SK-N-SH (cell line): ENCODE results near the gene SLC40A1. TPM values are rescaled to one million over a fixed set of nuclear protein-coding genes. Genes with fewer than 3 reads are reported as not detected.

ENCODE experiments used
- CTCF ChIA-PET: fragments of 300-600, 350-600 bp; formaldehyde crosslinking; extraction: SDS; loops from one replicate; lab custom pipeline; 2021; lab: Yijun Ruan, JAX
- POLR2A ChIA-PET: fragments of 350-600 bp; sonication (Branson Sonifier 250); formaldehyde crosslinking; extraction: SDS; loops from one replicate; lab custom pipeline; 2020; ENCODE audit warnings: antibody characterized with exemption, inconsistent platforms; lab: Yijun Ruan, JAX
- DNase-seq: peaks from one replicate; pipeline ENCODE4 v3.0.0; 2012
- H2AFZ ChIP-seq: fragments of 200-600 bp; sonication (generic); 2 replicates; pipeline ENCODE4 v1.8.1; 2016; ENCODE audit warnings: antibody characterized with exemption, mild to moderate bottlenecking, low read depth
- H3F3A ChIP-seq: fragments of 200-600 bp; sonication (generic); replicated peaks from 2 replicates; pipeline ENCODE3; 2016; ENCODE audit warnings: antibody characterized with exemption, mild to moderate bottlenecking; ENCODE audit not compliant: insufficient read depth
- H3K27ac ChIP-seq, 2 experiments: fragments of 200-500 bp in 1 of 2; fragments of 200-600 bp in 1 of 2; sonication (Bioruptor generic) in 1 of 2; sonication (generic), shearing (Covaris generic) in 1 of 2; 2 replicates each; pipeline versions ENCODE4 v1.5.1 to v1.6.1; 2014 to 2016; ENCODE audit warnings: low read depth in 2 of 2, inconsistent platforms in 1 of 2, low read length in 1 of 2, mild to moderate bottlenecking in 1 of 2, mixed read lengths in 1 of 2
- H3K27me3 ChIP-seq: fragments of 200-600 bp; sonication (generic), shearing (Covaris generic); 2 replicates; pipeline ENCODE4 v1.6.1; 2016; ENCODE audit warnings: mixed run types; ENCODE audit not compliant: insufficient read depth
- H3K36me3 ChIP-seq, 2 experiments: fragments of 200-500 bp in 1 of 2; fragments of 200-600 bp in 1 of 2; sonication (Bioruptor generic) in 1 of 2; sonication (generic) in 1 of 2; replicated peaks in 1 of 2; 2 replicates each; pipeline versions ENCODE3 to v1.5.1; 2014 to 2016; ENCODE audit warnings: low read length in 1 of 2, mild to moderate bottlenecking in 1 of 2; ENCODE audit not compliant: insufficient read depth in 2 of 2, control insufficient read depth in 1 of 2
- H3K4me1 ChIP-seq, 2 experiments: fragments of 200-500 bp in 1 of 2; fragments of 200-600 bp in 1 of 2; sonication (Bioruptor generic) in 1 of 2; sonication (generic), shearing (Covaris generic) in 1 of 2; 2 replicates each; pipeline versions ENCODE4 v1.5.1 to v1.6.1; 2014 to 2016; ENCODE audit warnings: low read depth in 1 of 2, low read length in 1 of 2, mixed run types in 1 of 2; ENCODE audit not compliant: insufficient read depth in 2 of 2, control insufficient read depth in 1 of 2
- H3K4me2 ChIP-seq: fragments of 200-600 bp; sonication (generic), shearing (Covaris generic); 2 replicates; pipeline ENCODE4 v1.6.1; 2017; ENCODE audit warnings: mixed run types
- H3K4me3 ChIP-seq, 2 experiments: fragments of 200-500 bp in 1 of 2; fragments of 200-600 bp in 1 of 2; sonication (Bioruptor generic) in 1 of 2; sonication (generic), shearing (Covaris generic) in 1 of 2; 2 replicates each; pipeline versions ENCODE4 v1.5.1 to v1.8.1; 2014 to 2016; ENCODE audit warnings: low read depth in 2 of 2, inconsistent platforms in 1 of 2, low read length in 1 of 2, mild to moderate bottlenecking in 1 of 2, mixed read lengths in 1 of 2, moderate library complexity in 1 of 2
- H3K79me2 ChIP-seq: fragments of 200-600 bp; sonication (generic); 2 replicates; pipeline ENCODE4 v1.8.1; 2017; ENCODE audit warnings: mild to moderate bottlenecking; ENCODE audit not compliant: insufficient read depth
- H3K9ac ChIP-seq: fragments of 200-600 bp; sonication (generic); 2 replicates; pipeline ENCODE4 v1.6.1; 2017; ENCODE audit warnings: mixed run types
- H3K9me2 ChIP-seq: fragments of 200-600 bp; sonication (generic); 2 replicates; pipeline ENCODE4 v1.6.1; 2017; ENCODE audit warnings: mixed run types
- H3K9me3 ChIP-seq: fragments of 200-600 bp; sonication (generic); 2 replicates; pipeline ENCODE4 v1.6.1; 2017; ENCODE audit warnings: mixed run types, mild to moderate bottlenecking, moderate library complexity
- H4K20me1 ChIP-seq: fragments of 200-600 bp; sonication (generic); 2 replicates; pipeline ENCODE4 v1.6.1; 2017; ENCODE audit warnings: mild to moderate bottlenecking, mixed run types; ENCODE audit not compliant: insufficient read depth
- EP300 ChIP-seq, 2 experiments: IDR thresholded peaks; 2 replicates each; pipeline versions ENCODE4 v1.4.0 to v1.6.1; 2012; ENCODE audit warnings: borderline replicate concordance in 1 of 2, low read depth in 1 of 2, low read length in 1 of 2
- FOSL2 ChIP-seq: IDR thresholded peaks from 2 replicates; pipeline ENCODE4 v1.4.0; 2012; ENCODE audit warnings: low read depth, mild to moderate bottlenecking, moderate library complexity, borderline replicate concordance
- GABPA ChIP-seq: IDR thresholded peaks from 2 replicates; pipeline ENCODE4 v1.4.0; 2012; ENCODE audit warnings: low read depth, mild to moderate bottlenecking
- RAD21 ChIP-seq: IDR thresholded peaks from 2 replicates; pipeline ENCODE4 v1.6.1; 2012; ENCODE audit warnings: mild to moderate bottlenecking, low read length
- RFX5 ChIP-seq: IDR thresholded peaks from 2 replicates; pipeline ENCODE4 v1.6.1; 2012; ENCODE audit warnings: mild to moderate bottlenecking, improper control_type of control experiment, low read length
- RXRA ChIP-seq: IDR thresholded peaks from 2 replicates; pipeline ENCODE4 v1.4.0; 2012; ENCODE audit warnings: low read depth, mild to moderate bottlenecking, borderline replicate concordance
- USF2 ChIP-seq: fragments of 150-350 bp; IDR thresholded peaks from 2 replicates; pipeline ENCODE4 v1.6.1; 2017; ENCODE audit warnings: antibody characterized with exemption, low read length, low read depth, borderline replicate concordance
- WGBS: methylation state at CpG from one replicate; pipeline ENCODE4 v1.1.6; 2017; ENCODE audit warnings: low lambda C conversion rate; 5-methylcytosine and 5-hydroxymethylcytosine counted together
- polyA plus RNA-seq, 3 experiments: library from polyadenylated mRNA; depleted of rRNA; stranded (reverse); fragments of >200 nt; gene quantifications; 2 replicates each; pipeline ENCODE4 v1.2.3, GENCODE V29; 2012
- TF ChIP-seq, protein P1 (sequence below): IDR thresholded peaks from 2 replicates; pipeline ENCODE4 v1.4.0; 2012; ENCODE audit warnings: low read depth, borderline replicate concordance
- TF ChIP-seq, protein P2 (sequence below): fragments of 150-350 bp; IDR thresholded peaks from 2 replicates; pipeline ENCODE4 v1.6.1; 2016; ENCODE audit warnings: mild to moderate bottlenecking, low read depth, low read length

Gene SLC40A1
- polyA plus RNA-seq, 1 of the 3 experiments (the other 2 are of a cell fraction) = 1.8 TPM

DNA sequence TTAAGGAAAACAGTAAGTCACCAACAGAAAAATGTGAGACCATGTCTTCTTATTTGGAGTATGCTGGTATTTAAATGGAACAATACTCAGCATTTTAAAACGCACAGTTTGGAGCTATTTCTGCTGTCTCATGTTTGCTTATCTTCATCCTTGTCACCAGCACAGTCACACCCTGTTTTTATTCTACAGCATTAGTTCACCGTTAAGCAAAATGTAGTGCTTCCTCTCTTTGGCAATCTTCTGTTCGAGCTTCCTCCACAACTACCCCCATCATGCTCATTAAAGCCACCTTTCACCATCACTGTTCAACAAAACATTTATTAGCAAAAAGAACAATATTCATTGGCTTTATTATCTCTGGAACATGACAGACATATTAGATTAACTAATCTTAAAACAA is 64.0 kb downstream of the SLC40A1 start:
- Histone ChIP-seq H2AFZ (no peak overlapping the region), H3K9me3 (no peaks in the 10 kb centered on the region), H3K4me3 (no peak overlapping the region), H4K20me1 (no peaks in the 10 kb centered on the region), H3K27me3 (no peaks in the 10 kb centered on the region), H3K79me2 (no peaks in the 10 kb centered on the region), H3F3A (peaks cover 4% of the 10 kb centered on the region), H3K27ac (no peak overlapping the region), H3K9me2 (no peaks in the 10 kb centered on the region), H3K4me2 (no peak overlapping the region), H3K36me3 (no peaks in the 10 kb centered on the region), H3K4me1 (no peaks in the 10 kb centered on the region), H3K9ac (no peak overlapping the region)
- WGBS = 40% methylated on average over 3 of the region's 3 CpGs
- POLR2A ChIA-PET = interaction anchor here (1.2 kb wide), 1 partner anchor 1908 kb away, joined by 3 read pairs; no protein-coding TSS in a partner anchor
- no peak for TF ChIP-seq RAD21
- TF ChIP-seq, protein P1, sequence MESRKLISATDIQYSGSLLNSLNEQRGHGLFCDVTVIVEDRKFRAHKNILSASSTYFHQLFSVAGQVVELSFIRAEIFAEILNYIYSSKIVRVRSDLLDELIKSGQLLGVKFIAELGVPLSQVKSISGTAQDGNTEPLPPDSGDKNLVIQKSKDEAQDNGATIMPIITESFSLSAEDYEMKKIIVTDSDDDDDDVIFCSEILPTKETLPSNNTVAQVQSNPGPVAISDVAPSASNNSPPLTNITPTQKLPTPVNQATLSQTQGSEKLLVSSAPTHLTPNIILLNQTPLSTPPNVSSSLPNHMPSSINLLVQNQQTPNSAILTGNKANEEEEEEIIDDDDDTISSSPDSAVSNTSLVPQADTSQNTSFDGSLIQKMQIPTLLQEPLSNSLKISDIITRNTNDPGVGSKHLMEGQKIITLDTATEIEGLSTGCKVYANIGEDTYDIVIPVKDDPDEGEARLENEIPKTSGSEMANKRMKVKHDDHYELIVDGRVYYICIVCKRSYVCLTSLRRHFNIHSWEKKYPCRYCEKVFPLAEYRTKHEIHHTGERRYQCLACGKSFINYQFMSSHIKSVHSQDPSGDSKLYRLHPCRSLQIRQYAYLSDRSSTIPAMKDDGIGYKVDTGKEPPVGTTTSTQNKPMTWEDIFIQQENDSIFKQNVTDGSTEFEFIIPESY = no peak
- CTCF ChIA-PET = interaction anchor here (1.4 kb wide), 1 partner anchor 36 kb away, joined by 3 read pairs; no protein-coding TSS in a partner anchor
- DNase-seq = no peak

- no peak overlapping the region for H3K27ac ChIP-seq
- H3K79me2 ChIP-seq = no peaks in the 10 kb centered on the region
- no peak overlapping the region for H3K4me3 ChIP-seq
- H3K4me2 ChIP-seq = no peak overlapping the region
- H4K20me1 ChIP-seq = no peaks in the 10 kb centered on the region
- no peak overlapping the region for H2AFZ ChIP-seq
- ChIA-PET POLR2A (no interaction called here), CTCF (interaction anchor here (1.4 to 2.2 kb wide), 2 partner anchors 21 to 35 kb away, joined by 3 to 5 read pairs; no protein-coding TSS in a partner anchor)
- WGBS = 100% methylated on average over 1 of the region's 1 CpG
- H3K9ac ChIP-seq = no peak overlapping the region
- H3K4me1 ChIP-seq = no peaks in the 10 kb centered on the region
- H3F3A ChIP-seq = peaks cover 4% of the 10 kb centered on the region
- H3K36me3 ChIP-seq = no peaks in the 10 kb centered on the region
- H3K27me3 ChIP-seq = no peaks in the 10 kb centered on the region
- no peak for TF ChIP-seq RXRA
- TF ChIP-seq USF2 = no peak
- no peak for TF ChIP-seq GABPA
- TF ChIP-seq FOSL2 = no peak
- TF ChIP-seq RAD21 = no peak
- TF ChIP-seq EP300 (IDR thresholded peaks at IDR 0.05; ENCODE audit: borderline replicate concordance in 1 of 2, low read depth in 1 of 2, low read length in 1 of 2) = no peak
- TF ChIP-seq RFX5 = no peak
- TF ChIP-seq, protein P2, sequence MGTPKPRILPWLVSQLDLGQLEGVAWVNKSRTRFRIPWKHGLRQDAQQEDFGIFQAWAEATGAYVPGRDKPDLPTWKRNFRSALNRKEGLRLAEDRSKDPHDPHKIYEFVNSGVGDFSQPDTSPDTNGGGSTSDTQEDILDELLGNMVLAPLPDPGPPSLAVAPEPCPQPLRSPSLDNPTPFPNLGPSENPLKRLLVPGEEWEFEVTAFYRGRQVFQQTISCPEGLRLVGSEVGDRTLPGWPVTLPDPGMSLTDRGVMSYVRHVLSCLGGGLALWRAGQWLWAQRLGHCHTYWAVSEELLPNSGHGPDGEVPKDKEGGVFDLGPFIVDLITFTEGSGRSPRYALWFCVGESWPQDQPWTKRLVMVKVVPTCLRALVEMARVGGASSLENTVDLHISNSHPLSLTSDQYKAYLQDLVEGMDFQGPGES = no peak
- H3K9me2 ChIP-seq = no peaks in the 10 kb centered on the region
- H3K9me3 ChIP-seq = no peaks in the 10 kb centered on the region
- DNase-seq = no peak
Observed at GRCh38 chr2:189515264-189515663, 65.3 kb downstream of the SLC40A1 start.
